Heart right ventricle (tissue), 16 donors: ENCODE results near the gene COPE. TPM values are rescaled to one million over a fixed set of nuclear protein-coding genes. Genes with fewer than 3 reads are reported as not detected.

Experiments used
- ATAC-seq, 8 donors: fragments of 200-7000 bp; cut with Tn5 transposase; one replicate each; pipeline ENCODE4 v1.9.1; 2020; ENCODE audit warnings: mild to moderate bottlenecking in 8 of 8, moderate library complexity in 8 of 8, moderate number of reproducible peaks in 1 of 8
- DNase-seq, 2 donors: peaks; one replicate each; pipeline ENCODE4 v3.0.0-alpha.2; 2020
- H3K27ac ChIP-seq, 10 donors: fragments of 200-600 bp; sonication (generic) in 2 of 10; one replicate each; pipeline versions ENCODE4 v1.5.0 to v1.8.0; 2020 to 2022; ENCODE audit warnings: mild to moderate bottlenecking in 3 of 10
- H3K27me3 ChIP-seq, 7 donors: fragments of 200-600 bp; one replicate each; pipeline ENCODE4 v1.8.0; 2021 to 2022; ENCODE audit warnings: mild to moderate bottlenecking in 2 of 7
- H3K36me3 ChIP-seq, 9 donors: fragments of 200-600 bp; sonication (generic) in 1 of 9; one replicate each; pipeline versions ENCODE4 v1.5.0 to v1.8.0; 2020 to 2022; ENCODE audit warnings: mild to moderate bottlenecking in 2 of 9
- H3K4me1 ChIP-seq, 9 donors: fragments of 200-600 bp; sonication (generic) in 1 of 9; one replicate each; pipeline versions ENCODE4 v1.5.0 to v1.8.0; 2020 to 2022; ENCODE audit warnings: mild to moderate bottlenecking in 4 of 9
- H3K4me3 ChIP-seq, 10 donors: fragments of 200-600 bp; sonication (generic) in 2 of 10; one replicate each; pipeline versions ENCODE4 v1.5.0 to v1.8.0; 2020 to 2022; ENCODE audit warnings: mild to moderate bottlenecking in 7 of 10, moderate library complexity in 2 of 10
- H3K9me3 ChIP-seq, 11 donors: fragments of 200-600 bp in 10 of 11; sonication (generic) in 2 of 11; one replicate each; pipeline versions ENCODE4 v1.5.0 to v1.8.0; 2013 to 2022; ENCODE audit warnings: mild to moderate bottlenecking in 2 of 11, control low read depth in 1 of 11, moderate library complexity in 1 of 11
- CTCF ChIP-seq, 9 donors: fragments of 200-600 bp; sonication (generic) in 2 of 9; IDR thresholded peaks; one replicate each; pipeline versions ENCODE4 v1.5.0 to v1.8.0; 2021 to 2022; ENCODE audit warnings: antibody characterized with exemption in 9 of 9, mild to moderate bottlenecking in 5 of 9, moderate library complexity in 1 of 9
- WGBS, 2 donors: extraction: QIAGEN DNeasy Blood & Tissue Kit; methylation state at CpG; one replicate each; pipeline ENCODE4 v1.1.7; 2013; ENCODE audit warnings: inconsistent platforms in 1 of 2; 5-methylcytosine and 5-hydroxymethylcytosine counted together
- intact Hi-C, 10 donors: fragments of 100-400 bp; cut with DNase I; formaldehyde crosslinking; loops; one replicate each; pipeline versions ENCODE4 v1.11.1 to v1.14.2; 2022
- polyA plus RNA-seq, 2 donors: library from polyadenylated mRNA; stranded (reverse); fragments of 200-250 nt; gene quantifications; one replicate each; pipeline ENCODE4 v1.2.3, GENCODE V29; 2013
- total RNA-seq, 10 donors: library from RNA; stranded (reverse); fragmentation: NEBNext Ultra II Directional in 3 of 10; extraction: Animal tissue kit (Norgen Biotek cat#: 25700) in 3 of 10; gene quantifications; one replicate each; pipeline versions ENCODE4 v1.2.1 to v1.2.4, GENCODE V29; 2021 to 2023
- donor health status: Arrhythmogenic right ventricular cardiomyopathy.
- donor health status: ischemic (EF 13 %, LVEDD 7.1; RV severe dilation, severe dysfunction).
- donor health status: healthy with polysubstance abuse.
- donor health status: DM: no; HTN: yes; CAD: no.
- donor health status: DM: no; HTN: no; CAD: no.
- donor health status: ischemic (EF 25% LVEDD 6.9; RV normal size, moderate dysfunction).
- donor health status: ischemic (EF 25% LVEDD 5.7; RV mildly dilated, moderate dysfunction).
- donor health status: healthy.
- donor health status: DM: yes; HTN: yes; CAD: no.
- donor health status: Ischemic cardiomyopathy.
- donor health status: ischemic (EF 35%, LVEDD 5.7; RV mildly dilated, moderate dysfunction).
- donor health status: nonischemic (EF 11% LVEDD 7.7; RV severe dilation, severe dysfunction).
- donor health status: DM: yes; HTN: yes; CAD: no.
- donor health status: PGD.
- donor health status: ischemic (EF 29% LVEDD 5.4; RV normal size, mild dysfunction).
- donor health status: nonischemic (EF 23%, LVEDD 6.1; RV moderate dilation, normal function).

Gene COPE
- total and polyA plus RNA-seq, 12 donors, result 102 to 302 (median 118) TPM

GRCh38 chr19:18931316-18932162 is 12.4 kb upstream of the COPE start:
- H3K27me3 ChIP-seq, result no peaks in the 10 kb centered on the region
- no peaks in the 10 kb centered on the region for H3K9me3 ChIP-seq
- H3K36me3 ChIP-seq, result peaks cover 0 to 90% (median 10%) of the 10 kb centered on the region in 9 donors
- DNase-seq (no peak), ATAC-seq (peak in 2 of 8 donors; percentile 2 to 15)
- peak overlapping the region in 1 of 10 donors; percentile 36 for H3K4me3 ChIP-seq
- WGBS, 2 donors, result 85 to 88% methylated on average over 34 of the region's 34 CpGs
- H3K27ac ChIP-seq, result no peak overlapping the region
- intact Hi-C loops, result no loop called here
- no peak for TF ChIP-seq CTCF (IDR thresholded peaks at IDR 0.05)
- peaks cover 0 to 7% (median 0%) of the 10 kb centered on the region in 9 donors for H3K4me1 ChIP-seq

GRCh38 chr19:18929311-18929710 is 10.1 kb upstream of the COPE start:
- Histone ChIP-seq H3K27me3 (no peaks in the 10 kb centered on the region), H3K4me3 (no peak overlapping the region), H3K27ac (no peak overlapping the region), H3K9me3 (no peaks in the 10 kb centered on the region), H3K4me1 (peaks cover 0 to 7% (median 0%) of the 10 kb centered on the region in 9 donors), H3K36me3 (peaks cover 0 to 92% (median 20%) of the 10 kb centered on the region in 9 donors)
- 92 to 93% methylated on average over 25 of the region's 25 CpGs for WGBS, 2 donors
- no peak for DNase-seq
- intact Hi-C loops, result no loop called here
- ATAC-seq, result no peak
- TF ChIP-seq CTCF (IDR thresholded peaks at IDR 0.05), result no peak

- Histone ChIP-seq H3K27me3 (no peaks in the 10 kb centered on the region), H3K36me3 (peaks cover 0 to 92% (median 24%) of the 10 kb centered on the region in 9 donors), H3K4me1 (peaks cover 0 to 5% (median 0%) of the 10 kb centered on the region in 9 donors), H3K4me3 (no peak overlapping the region), H3K9me3 (no peaks in the 10 kb centered on the region), H3K27ac (no peak overlapping the region)
- ATAC-seq (no peak), DNase-seq (no peak)
- intact Hi-C loops, result no loop called here
- TF ChIP-seq CTCF (IDR thresholded peaks at IDR 0.05), result no peak
- WGBS, 2 donors, result 90 to 91% methylated on average over 26 of the region's 26 CpGs
Measured at GRCh38 chr19:18928018-18928805, 9.0 kb upstream of the COPE start.

GRCh38 chr19:18924684-18925213 is 5.6 kb upstream of the COPE start:
- H3K9me3 ChIP-seq, result no peaks in the 10 kb centered on the region
- H3K4me3 ChIP-seq, result no peak overlapping the region
- no peaks in the 10 kb centered on the region for H3K27me3 ChIP-seq
- no peak for TF ChIP-seq CTCF (IDR thresholded peaks at IDR 0.05)
- H3K36me3 ChIP-seq, result peaks cover 0 to 90% (median 35%) of the 10 kb centered on the region in 9 donors
- intact Hi-C loops, result no loop called here
- H3K27ac ChIP-seq, result no peak overlapping the region
- DNase-seq, result no peak
- H3K4me1 ChIP-seq, result peaks cover 8 to 15% (median 13%) of the 10 kb centered on the region in 9 donors
- ATAC-seq, result no peak
- 92 to 95% methylated on average over 15 of the region's 15 CpGs for WGBS, 2 donors
